ENCODE results near the gene USP9Y.

Gene USP9Y

GRCh38 chrY:12756021-12756420 is 55.0 kb downstream of the USP9Y start:
- DNase-seq (ENCODE audit: low read depth in 2 of 2), result no peak

DNA sequence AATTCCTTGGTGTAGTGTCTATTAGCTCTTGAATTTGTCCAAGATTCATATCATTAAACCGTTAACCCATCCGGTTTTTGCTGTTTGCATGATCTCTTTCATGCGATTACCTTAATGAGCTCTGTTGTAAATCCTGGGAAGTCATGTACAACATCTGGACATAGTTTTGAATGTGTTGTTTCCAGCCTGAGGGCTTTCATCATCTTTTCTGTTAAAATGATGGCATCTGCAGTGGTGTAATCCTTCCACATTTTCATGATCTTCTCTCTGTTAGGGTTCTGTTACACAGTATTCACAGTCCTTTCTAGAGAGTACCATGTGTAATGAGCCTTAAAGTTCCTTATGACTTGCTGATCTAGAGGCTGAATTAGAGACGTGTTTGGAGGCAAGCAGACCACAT is 64.9 kb downstream of the USP9Y start:
- no peak for DNase-seq (ENCODE audit: low read depth in 2 of 2)

DNA sequence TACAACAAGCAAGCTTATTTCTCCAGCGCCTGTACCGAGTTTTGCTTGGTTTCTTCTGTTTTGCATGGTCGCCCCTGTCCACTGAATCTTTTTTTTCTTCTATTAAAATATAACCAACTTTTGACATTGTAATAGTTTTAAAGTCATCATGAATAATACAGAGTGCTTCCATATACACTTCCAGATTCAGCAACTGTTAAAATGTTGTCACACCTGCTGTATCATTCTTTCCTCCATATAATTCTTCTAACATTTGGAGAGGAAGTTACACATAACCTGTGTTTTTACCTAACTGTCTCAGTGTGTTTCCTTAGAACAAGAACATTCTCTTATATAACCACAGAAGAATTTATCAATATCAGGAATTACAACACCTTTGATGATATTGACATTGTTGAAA is 83.5 kb downstream of the USP9Y start:
- DNase-seq (ENCODE audit: low read depth in 2 of 2), result no peak

GRCh38 chrY:12793999-12794398 is 93.0 kb downstream of the USP9Y start:
- DNase-seq (ENCODE audit: low read depth in 2 of 2), result no peak

- no peak for DNase-seq (ENCODE audit: low read depth in 2 of 2)
These were observed 107.0 kb downstream of the USP9Y start for GRCh38 chrY:12808046-12808445.

DNA sequence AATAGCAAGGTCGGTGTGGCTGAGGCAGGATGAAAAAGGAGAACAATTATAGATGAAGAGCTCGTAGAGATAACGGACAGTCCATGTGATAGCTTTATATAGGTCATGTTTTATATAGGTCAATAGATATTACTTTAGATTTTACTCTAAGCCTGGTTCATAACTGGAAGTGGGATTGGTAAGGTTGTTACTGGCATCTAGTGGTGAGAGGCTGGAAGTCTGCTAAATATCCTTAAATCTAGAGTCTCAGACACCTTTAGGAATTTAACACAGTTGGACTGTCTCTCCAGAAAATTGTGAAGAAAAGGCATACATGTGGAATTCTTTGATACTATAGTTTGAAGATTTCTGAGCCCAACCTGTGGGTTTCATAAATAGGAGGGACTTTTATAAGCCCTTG is 108.0 kb downstream of the USP9Y start:
- DNase-seq (ENCODE audit: low read depth in 2 of 2), result no peak

DNA sequence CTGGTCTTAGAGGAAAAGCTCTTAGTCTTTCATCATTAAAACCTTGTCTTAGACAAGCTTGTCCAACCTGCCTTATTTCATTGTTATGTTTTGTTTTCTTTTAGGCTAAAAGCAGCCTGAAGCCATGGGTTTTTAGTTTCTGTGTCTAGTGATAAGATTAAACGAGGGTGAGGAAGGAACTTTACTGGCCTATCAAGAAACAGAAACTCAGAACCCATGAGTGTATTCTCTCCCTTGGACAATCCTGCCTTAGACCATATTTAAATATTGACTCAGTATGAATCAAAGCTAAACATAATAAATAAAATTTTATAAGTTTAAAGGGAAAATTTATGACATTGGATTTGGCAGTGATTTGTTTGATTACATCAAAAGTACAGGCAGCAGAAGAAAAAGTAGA is 122.4 kb downstream of the USP9Y start:
- DNase-seq (ENCODE audit: low read depth in 2 of 2), result no peak

DNA sequence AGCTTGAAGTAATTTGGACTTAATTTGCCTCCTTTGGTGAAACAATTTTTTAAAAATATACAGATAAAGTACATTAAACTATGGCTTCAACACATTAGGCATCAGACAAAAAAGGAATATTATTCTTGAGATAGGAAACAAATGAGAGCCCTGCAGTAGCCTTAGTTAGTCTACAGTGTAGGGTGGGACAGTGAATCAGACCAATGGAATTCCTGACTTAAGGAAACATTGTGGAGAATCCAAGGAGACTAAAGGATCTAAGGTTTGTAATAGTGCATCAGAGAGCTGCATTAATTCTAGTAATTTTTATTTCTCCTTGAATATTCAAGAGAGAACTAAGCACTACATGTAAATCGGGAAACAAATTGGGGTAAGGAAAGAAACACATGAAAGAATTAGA is 125.8 kb downstream of the USP9Y start:
- DNase-seq (ENCODE audit: low read depth in 2 of 2), result no peak

- DNase-seq (ENCODE audit: low read depth in 2 of 2), result no peak
These were observed 132.3 kb downstream of the USP9Y start for GRCh38 chrY:12833284-12833683.

- DNase-seq (ENCODE audit: low read depth in 2 of 2), result no peak
These were observed 136.5 kb downstream of the USP9Y start for GRCh38 chrY:12837550-12837949.

DNA sequence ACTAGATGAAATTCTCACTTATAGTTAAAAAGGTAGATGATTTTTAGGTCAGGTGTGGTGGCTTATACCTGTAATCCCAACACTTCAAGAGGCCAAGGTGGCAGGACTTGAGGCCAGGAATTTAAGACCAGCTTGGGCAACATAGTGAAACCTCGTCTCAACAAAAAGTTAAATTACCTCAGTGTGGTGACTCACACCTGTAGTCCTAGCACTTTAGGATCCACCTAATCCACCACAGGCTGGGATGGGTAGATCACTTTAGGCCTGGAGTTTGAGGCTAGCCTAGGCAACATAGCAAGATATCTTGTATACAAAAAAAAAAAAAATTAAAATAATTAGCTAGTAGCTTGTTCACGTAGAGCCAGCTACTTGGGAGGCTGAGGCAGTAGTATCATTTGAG is 140.3 kb downstream of the USP9Y start:
- no peak for DNase-seq (ENCODE audit: low read depth in 2 of 2)

DNA sequence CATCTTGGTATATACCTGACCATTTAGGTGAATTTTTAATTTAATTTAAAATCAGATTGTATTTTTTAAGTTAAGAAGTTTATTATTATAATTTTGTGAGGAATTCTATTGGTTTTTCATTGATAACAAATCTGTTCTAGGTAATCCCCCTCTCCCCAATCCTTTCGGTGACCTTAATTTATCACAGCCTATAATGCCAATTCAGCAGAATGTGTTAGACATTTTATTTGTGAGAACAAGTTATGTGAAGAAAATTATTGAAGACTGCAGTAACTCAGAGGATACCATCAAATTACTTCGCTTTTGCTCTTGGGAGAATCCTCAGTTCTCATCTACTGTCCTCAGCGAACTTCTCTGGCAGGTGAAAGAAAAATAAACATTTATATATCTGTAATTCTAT is 145.8 kb downstream of the USP9Y start:
- DNase-seq (ENCODE audit: low read depth in 2 of 2), result no peak

DNA sequence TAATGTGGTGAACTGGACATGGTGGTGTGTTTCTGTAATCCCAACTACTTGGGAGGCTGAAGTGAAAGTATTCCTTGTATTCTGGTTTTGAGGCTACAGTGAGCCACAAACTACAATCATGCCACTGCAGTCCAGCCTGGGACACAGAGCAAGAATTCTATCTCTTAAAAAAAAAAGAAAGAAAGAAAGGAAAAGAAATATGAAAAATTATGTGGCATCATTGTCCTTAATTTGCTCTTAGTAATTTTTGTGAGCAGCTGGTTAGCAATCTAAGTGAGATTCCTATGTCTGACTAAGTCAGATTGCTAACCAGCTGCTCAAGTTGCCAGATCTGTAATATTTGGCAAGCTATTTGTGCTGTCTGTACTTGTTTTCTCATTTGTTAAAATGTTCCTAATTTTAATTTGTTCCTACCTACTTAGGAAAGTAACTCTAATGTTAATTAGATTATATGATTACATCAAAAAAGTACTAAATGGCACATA is 154.8 kb downstream of the USP9Y start:
- DNase-seq (ENCODE audit: low read depth in 2 of 2), result no peak

DNA sequence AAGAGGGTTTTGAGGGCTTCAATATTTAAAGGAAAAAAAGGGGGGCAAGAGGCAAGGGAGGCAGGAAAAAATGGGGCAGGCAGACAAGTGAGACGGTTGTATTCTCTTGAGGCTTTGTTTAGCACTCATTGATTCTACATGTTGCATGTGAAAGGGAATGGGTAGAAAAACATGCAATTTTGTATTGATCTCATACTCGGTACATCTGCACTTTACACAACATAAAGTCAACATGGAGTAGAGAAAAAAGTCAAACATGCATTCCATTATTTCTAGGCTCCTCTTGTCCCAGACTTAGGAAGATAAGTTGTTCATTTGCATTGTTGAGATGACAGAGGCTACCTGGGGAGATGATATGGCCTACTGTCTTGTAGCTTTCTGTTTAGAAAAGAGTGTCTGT is 166.9 kb downstream of the USP9Y start:
- DNase-seq (ENCODE audit: low read depth in 2 of 2), result no peak

DNA sequence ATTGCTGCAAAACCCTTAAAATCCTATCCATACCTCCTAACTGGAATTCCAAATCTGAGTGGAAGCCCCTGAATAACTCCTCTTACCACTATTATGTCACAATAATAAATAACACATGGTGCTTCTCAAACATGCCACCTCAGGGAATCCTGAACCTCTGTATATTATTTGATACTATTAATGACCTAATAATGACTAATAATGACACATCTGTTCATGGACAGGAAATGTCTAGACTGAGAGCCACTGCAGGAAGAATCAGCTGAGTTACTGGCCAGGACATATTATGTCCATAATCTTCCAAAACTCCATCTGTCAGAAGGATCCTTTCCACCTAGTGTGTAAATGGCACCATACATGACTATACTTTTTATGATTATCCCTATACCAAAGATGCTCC is 195.9 kb downstream of the USP9Y start:
- DNase-seq (ENCODE audit: low read depth in 2 of 2), result no peak

- no peak for DNase-seq (ENCODE audit: low read depth in 2 of 2)
These were observed 197.6 kb downstream of the USP9Y start for GRCh38 chrY:12898604-12899003.

- DNase-seq (ENCODE audit: low read depth in 2 of 2), result peak in 1 of 2 donors; percentile 70
These were observed 203.8 kb downstream of the USP9Y start, which contains the start of gene DDX3Y for GRCh38 chrY:12904618-12905516. Gene DDX3Y, plus strand, starts transcription at chrY:12904868. Its CDS starts 69 bp downstream, at chrY:12904937.

- peak in 1 of 2 donors; percentile 49 for DNase-seq (ENCODE audit: low read depth in 2 of 2)
These were observed 204.5 kb downstream of the USP9Y start for GRCh38 chrY:12905517-12905872.

DNA sequence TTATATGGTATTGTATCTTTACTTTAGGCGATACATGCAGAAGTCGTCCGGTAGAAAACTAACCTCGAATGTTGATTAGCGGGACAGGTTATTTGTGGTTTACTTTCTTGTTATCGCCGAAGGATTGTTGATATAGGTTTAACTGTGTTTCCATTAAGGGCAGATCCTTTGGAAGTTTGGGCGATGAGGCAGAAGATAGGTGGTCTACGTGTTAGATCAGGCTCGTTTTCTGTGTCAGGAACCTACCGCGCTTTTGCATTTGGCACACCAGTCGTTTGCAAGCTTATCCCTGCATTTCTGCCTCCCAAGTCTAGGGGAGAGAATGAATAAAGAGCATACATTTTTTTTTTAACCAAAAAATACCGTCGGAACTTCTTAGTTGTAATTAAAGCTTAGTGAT is 204.9 kb downstream of the USP9Y start:
- DNase-seq (ENCODE audit: low read depth in 2 of 2), result no peak

Data from stimulated activated CD8-positive, alpha-beta memory T cell treated with anti-CD3 and anti-CD28 coated beads, Interleukin-15, amount 100 ng/mL, for 4 hours (primary cell).